ENCODE measurements around the gene DR1. TPM values are rescaled to one million over a fixed set of nuclear protein-coding genes. Genes with fewer than 3 reads are reported as not detected.

Gene DR1
- total and polyA plus RNA-seq, 2 of the 8 experiments (the other 6 are each of a cell fraction or from before 2014, with no cell fraction given), result 13.1 to 62.3 TPM

- TF ChIP-seq MAX (IDR thresholded peaks at IDR 0.05), result no peak
- no peak for TF ChIP-seq HDAC6 (IDR thresholded peaks at IDR 0.05; ENCODE audit: low read depth, low read length)
Measured at GRCh38 chr1:93317207-93317606, 28.5 kb upstream of the DR1 start (continued).
